K562 (cell line): ENCODE measurements around the gene DTL.

ENCODE experiments used
- CREM ChIP-seq: IDR thresholded peaks from 2 replicates; pipeline ENCODE4 v1.6.1; 2014; ENCODE audit warnings: antibody characterized with exemption, low read depth
- CTCF ChIP-seq, 3 experiments: IDR thresholded peaks in 2 of 3; conservative IDR thresholded peaks in 1 of 3; 2 replicates each; pipeline ENCODE4 v1.5.1; 2011 to 2012; ENCODE audit warnings: low read length in 3 of 3, mild to moderate bottlenecking in 3 of 3, control low read depth in 2 of 3, improper control_type of control experiment in 1 of 3, inconsistent platforms in 1 of 3, low read depth in 1 of 3, mixed read lengths in 1 of 3, moderate library complexity in 1 of 3; ENCODE audit not compliant: insufficient read depth in 2 of 3
- EZH2 ChIP-seq: IDR thresholded peaks from 2 replicates; pipeline ENCODE4 v1.6.1; 2012; ENCODE audit warnings: low read depth, mild to moderate bottlenecking, inconsistent platforms, low read length, borderline replicate concordance
- MEF2D ChIP-seq: conservative IDR thresholded peaks from 2 replicates; pipeline ENCODE4 v1.6.1; 2016; ENCODE audit warnings: low read depth, missing genetic modification characterization, missing compliant biosample characterization
- MXI1 ChIP-seq: IDR thresholded peaks from 2 replicates; pipeline ENCODE4 v1.6.1; 2011; ENCODE audit warnings: low read depth, mild to moderate bottlenecking, improper control_type of control experiment, low read length
- SRSF1 ChIP-seq: fragments of 200-400 bp; formaldehyde crosslinking; IDR thresholded peaks from 2 replicates; pipeline ENCODE4 v1.6.1; 2017; ENCODE audit warnings: mild to moderate bottlenecking, low read depth, low read length, moderate library complexity
- ZNF740 ChIP-seq, 3 experiments: fragments of 200-800 bp in 1 of 3; sonication (Bioruptor generic) in 1 of 3; sonication (generic) in 1 of 3; formaldehyde crosslinking in 1 of 3; IDR thresholded peaks; 2 replicates each; pipeline versions ENCODE4 v1.6.1 to v1.8.0; 2016 to 2022; ENCODE audit warnings: mild to moderate bottlenecking in 2 of 3, missing compliant biosample characterization in 2 of 3, missing genetic modification characterization in 2 of 3, missing genetic modification reagents in 1 of 3
- TF ChIP-seq, protein P1 (sequence below): fragments of 450-650 bp; formaldehyde crosslinking; IDR thresholded peaks from 2 replicates; pipeline ENCODE4 v1.4.0; 2020; ENCODE audit warnings: mild to moderate bottlenecking, mixed read lengths
- TF ChIP-seq, protein P2 (sequence below), 2 experiments: fragments of 200-800 bp in 1 of 2; sonication (Bioruptor generic) in 1 of 2; sonication (generic) in 1 of 2; formaldehyde crosslinking in 1 of 2; IDR thresholded peaks in 1 of 2; conservative IDR thresholded peaks in 1 of 2; 2 replicates each; pipeline versions ENCODE4 v1.5.0 to v1.6.1; 2016 to 2020; ENCODE audit warnings: missing compliant biosample characterization in 1 of 2, missing genetic modification characterization in 1 of 2, missing genetic modification reagents in 1 of 2

- TF ChIP-seq ZNF740 (CRISPR knock-in tag; IDR thresholded peaks at IDR 0.05): no peak
- TF ChIP-seq ZNF740 (tag; IDR thresholded peaks at IDR 0.05): no peak
- no peak for TF ChIP-seq MXI1
- no peak for TF ChIP-seq CREM
- TF ChIP-seq SRSF1: no peak
- TF ChIP-seq CTCF (IDR thresholded peaks at IDR 0.05 in 2 of 3, conservative IDR thresholded peaks at IDR 0.05 in 1 of 3; ENCODE audit: insufficient read depth in 2 of 3, low read depth in 1 of 3, low read length in 3 of 3): no peak
- TF ChIP-seq, protein P1, sequence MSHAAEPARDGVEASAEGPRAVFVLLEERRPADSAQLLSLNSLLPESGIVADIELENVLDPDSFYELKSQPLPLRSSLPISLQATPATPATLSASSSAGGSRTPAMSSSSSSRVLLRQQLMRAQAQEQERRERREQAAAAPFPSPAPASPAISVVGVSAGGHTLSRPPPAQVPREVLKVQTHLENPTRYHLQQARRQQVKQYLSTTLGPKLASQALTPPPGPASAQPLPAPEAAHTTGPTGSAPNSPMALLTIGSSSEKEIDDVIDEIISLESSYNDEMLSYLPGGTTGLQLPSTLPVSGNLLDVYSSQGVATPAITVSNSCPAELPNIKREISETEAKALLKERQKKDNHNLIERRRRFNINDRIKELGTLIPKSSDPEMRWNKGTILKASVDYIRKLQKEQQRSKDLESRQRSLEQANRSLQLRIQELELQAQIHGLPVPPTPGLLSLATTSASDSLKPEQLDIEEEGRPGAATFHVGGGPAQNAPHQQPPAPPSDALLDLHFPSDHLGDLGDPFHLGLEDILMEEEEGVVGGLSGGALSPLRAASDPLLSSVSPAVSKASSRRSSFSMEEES: no peak
- no peak for TF ChIP-seq EZH2
- TF ChIP-seq MEF2D: no peak
- TF ChIP-seq, protein P2, sequence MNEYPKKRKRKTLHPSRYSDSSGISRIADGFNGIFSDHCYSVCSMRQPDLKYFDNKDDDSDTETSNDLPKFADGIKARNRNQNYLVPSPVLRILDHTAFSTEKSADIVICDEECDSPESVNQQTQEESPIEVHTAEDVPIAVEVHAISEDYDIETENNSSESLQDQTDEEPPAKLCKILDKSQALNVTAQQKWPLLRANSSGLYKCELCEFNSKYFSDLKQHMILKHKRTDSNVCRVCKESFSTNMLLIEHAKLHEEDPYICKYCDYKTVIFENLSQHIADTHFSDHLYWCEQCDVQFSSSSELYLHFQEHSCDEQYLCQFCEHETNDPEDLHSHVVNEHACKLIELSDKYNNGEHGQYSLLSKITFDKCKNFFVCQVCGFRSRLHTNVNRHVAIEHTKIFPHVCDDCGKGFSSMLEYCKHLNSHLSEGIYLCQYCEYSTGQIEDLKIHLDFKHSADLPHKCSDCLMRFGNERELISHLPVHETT (CRISPR knock-in tag; conservative IDR thresholded peaks at IDR 0.05 in 1 of 2, IDR thresholded peaks at IDR 0.05 in 1 of 2): no peak
Observed at GRCh38 chr1:212078826-212079225, 43.3 kb downstream of the DTL start.
